K562 (cell line): ENCODE results near the gene ZBTB20. TPM values are rescaled to one million over a fixed set of nuclear protein-coding genes. Genes with fewer than 3 reads are reported as not detected.

Source experiments
- ATAC-seq: fragments of 200-7000 bp; cut with Tn5 transposase; 3 replicates; pipeline ENCODE4 v1.9.1; 2020; ENCODE audit warnings: moderate library complexity
- BruUV-seq: library from RNA; stranded (reverse); fragments of 400-500 nt; replicated peaks from 2 replicates; lab custom pipeline; 2021; lab: Mats Ljungman, UMichigan
- CTCF ChIA-PET: fragments of 300-600 bp; formaldehyde crosslinking; extraction: SDS; loops from one replicate; lab custom pipeline; 2021; ENCODE audit warnings: low intra/inter-chr PET ratio; lab: Yijun Ruan, JAX
- POLR2A ChIA-PET: fragments of 300-600, 350-650 bp; sonication (Branson Sonifier 250); formaldehyde crosslinking; extraction: SDS; loops from one replicate; lab custom pipeline; 2021; ENCODE audit warnings: antibody characterized with exemption, inconsistent platforms; lab: Yijun Ruan, JAX
- DNase-seq, 4 experiments: peaks; one replicate each; pipeline versions ENCODE4 v3.0.0 to v3.0.0-alpha.2; 2011 to 2018; ENCODE audit warnings: low spot score in 3 of 4, mixed read lengths in 3 of 4; ENCODE audit errors: extremely low read depth in 1 of 4
- FAIRE-seq: peaks from 2 replicates; lab custom pipeline; 2011; peaks lifted over from hg19 to GRCh38; lab: Jason Lieb, UNC
- H2AFZ ChIP-seq: 2 replicates; pipeline ENCODE4 v1.6.0; 2011; ENCODE audit warnings: low read depth, low read length, control low read depth, inconsistent platforms
- H3K27ac ChIP-seq: fragments of 200-600 bp; 3 replicates; pipeline ENCODE4 v1.8.0; 2011; ENCODE audit warnings: low read depth, mild to moderate bottlenecking, control low read depth, inconsistent platforms, low read length, moderate library complexity, mixed read lengths; ENCODE audit errors: extremely low read depth
- H3K27me3 ChIP-seq, 2 experiments: fragments of 300-600 bp in 1 of 2; 2 replicates in 1 of 2; 3 replicates in 1 of 2; pipeline versions ENCODE4 v1.6.0 to v1.8.0; 2011; ENCODE audit warnings: inconsistent platforms in 2 of 2, low read length in 2 of 2, mild to moderate bottlenecking in 1 of 2, mixed read lengths in 1 of 2, moderate library complexity in 1 of 2; ENCODE audit not compliant: control insufficient read depth in 2 of 2, insufficient read depth in 2 of 2
- H3K36me3 ChIP-seq: fragments of 300-600 bp; 3 replicates; pipeline ENCODE4 v1.8.0; 2011; ENCODE audit warnings: mild to moderate bottlenecking, low read length, inconsistent platforms; ENCODE audit not compliant: control insufficient read depth, insufficient read depth
- H3K4me1 ChIP-seq, 2 experiments: fragments of 200-600 bp in 1 of 2; replicated peaks in 1 of 2; 2 replicates in 1 of 2; 3 replicates in 1 of 2; pipeline versions ENCODE4 v1.5.1 to v1.8.0; 2011; ENCODE audit warnings: inconsistent platforms in 2 of 2, low read length in 2 of 2, mild to moderate bottlenecking in 1 of 2, mixed read lengths in 1 of 2, moderate library complexity in 1 of 2; ENCODE audit not compliant: control insufficient read depth in 2 of 2, insufficient read depth in 2 of 2
- H3K4me2 ChIP-seq: 2 replicates; pipeline ENCODE4 v1.6.1; 2011; ENCODE audit warnings: low read length, control low read depth, inconsistent platforms, mixed read lengths; ENCODE audit not compliant: insufficient read depth
- H3K4me3 ChIP-seq: fragments of 200-600 bp; sonication (generic), shearing (Covaris generic); 2 replicates; pipeline ENCODE4 v1.5.1; 2016; ENCODE audit warnings: control low read depth, inconsistent platforms
- H3K79me2 ChIP-seq: fragments of 200-600 bp; 3 replicates; pipeline ENCODE4 v1.8.0; 2011; ENCODE audit warnings: low read length, inconsistent platforms; ENCODE audit not compliant: control insufficient read depth, insufficient read depth
- H3K9ac ChIP-seq, 2 experiments: 2 replicates each; pipeline versions ENCODE4 v1.6.0 to v1.6.1; 2011; ENCODE audit warnings: low read depth in 2 of 2, low read length in 2 of 2, control low read depth in 1 of 2, inconsistent platforms in 1 of 2, mild to moderate bottlenecking in 1 of 2, mixed read lengths in 1 of 2; ENCODE audit not compliant: insufficient read depth in 1 of 2
- H3K9me1 ChIP-seq: one replicate; pipeline ENCODE4 v1.6.0; 2011; ENCODE audit warnings: inconsistent platforms, mild to moderate bottlenecking, low read length, moderate library complexity; ENCODE audit not compliant: control insufficient read depth, insufficient read depth
- H3K9me3 ChIP-seq: replicated peaks from 2 replicates; pipeline ENCODE4 v1.5.1; 2011; ENCODE audit warnings: low read depth, low read length, inconsistent platforms; ENCODE audit not compliant: control insufficient read depth, insufficient read depth
- H4K20me1 ChIP-seq: replicated peaks from 2 replicates; pipeline ENCODE4 v1.6.1; 2011; ENCODE audit warnings: low read length, inconsistent platforms, mixed read lengths; ENCODE audit not compliant: control insufficient read depth, insufficient read depth
- CBX1 ChIP-seq: sonication (generic); IDR thresholded peaks from 2 replicates; pipeline ENCODE4 v1.6.1; 2016; ENCODE audit warnings: antibody characterized with exemption, low read depth, mild to moderate bottlenecking
- ELF1 ChIP-seq: fragments of 200-800 bp; sonication (Bioruptor generic); IDR thresholded peaks from 2 replicates; pipeline ENCODE4 v1.6.1; 2016; ENCODE audit warnings: missing genetic modification characterization, missing compliant biosample characterization
- KAT7 ChIP-seq: sonication (generic); formaldehyde crosslinking; IDR thresholded peaks from 2 replicates; pipeline ENCODE4 v1.8.0; 2022; ENCODE audit warnings: missing genetic modification reagents, mild to moderate bottlenecking, borderline replicate concordance
- MAFG ChIP-seq: fragments of 450-650 bp; conservative IDR thresholded peaks from 2 replicates; pipeline ENCODE4 v1.6.1; 2016; ENCODE audit warnings: missing genetic modification characterization, missing compliant biosample characterization
- NCOA1 ChIP-seq: fragments of 450-650 bp; IDR thresholded peaks from 2 replicates; pipeline ENCODE4 v1.6.1; 2016; ENCODE audit warnings: low read depth
- SAFB ChIP-seq: fragments of 200-400 bp; formaldehyde crosslinking; IDR thresholded peaks from 2 replicates; pipeline ENCODE4 v1.6.1; 2017; ENCODE audit warnings: low read depth, low read length, borderline replicate concordance
- TAF15 ChIP-seq: fragments of 200-400 bp; formaldehyde crosslinking; IDR thresholded peaks from 2 replicates; pipeline ENCODE4 v1.6.1; 2017; ENCODE audit warnings: mild to moderate bottlenecking, low read depth, low read length, moderate library complexity
- THAP12 ChIP-seq: fragments of 250-450 bp; sonication (Bioruptor Pico); IDR thresholded peaks from 2 replicates; pipeline ENCODE4 v1.9.0; 2021; ENCODE audit warnings: mild to moderate bottlenecking, inconsistent platforms
- ZNF212 ChIP-seq: fragments of 450-650 bp; formaldehyde crosslinking; IDR thresholded peaks from 2 replicates; pipeline ENCODE4 v1.4.0; 2020; ENCODE audit warnings: mild to moderate bottlenecking
- ZNF780A ChIP-seq: fragments of 250-450 bp; sonication (Bioruptor Pico); IDR thresholded peaks from 2 replicates; pipeline ENCODE4 v1.5.0; 2021; ENCODE audit warnings: mild to moderate bottlenecking
- WGBS: fragments of 100-300 bp; shearing (Covaris generic); methylation state at CpG from one replicate; pipeline ENCODE4 v1.1.6; 2016; ENCODE audit warnings: low coverage, mixed read lengths; ENCODE audit not compliant: insufficient coverage; ENCODE audit errors: missing lambda C conversion rate; 5-methylcytosine and 5-hydroxymethylcytosine counted together
- in situ Hi-C: fragments of 300-500 bp; cut with MboI; formaldehyde crosslinking; loops from 4 replicates; pipeline ENCODE4 v1.15.0; 2018; ENCODE audit warnings: inconsistent platforms, mixed read lengths
- intact Hi-C: fragments of 100-400 bp; cut with micrococcal nuclease; formaldehyde crosslinking; loops from 2 replicates; pipeline ENCODE4 v1.14.2; 2022
- polyA plus RNA-seq, 8 experiments: library from polyadenylated mRNA; depleted of rRNA in 4 of 8; stranded (reverse) in 5 of 8; unstranded in 3 of 8; fragments of >200 nt; fragmentation: Nextera tagmentation in 2 of 8; fragmentation: Illumina TruSeq in 1 of 8; extraction: Ambion mirVana in 2 of 8; extraction: Trizol in 1 of 8; gene quantifications; 2 replicates each; pipeline versions ENCODE4 v1.2.1 to v1.2.3, GENCODE V29; 2011 to 2014; ENCODE audit warnings: inconsistent platforms in 1 of 8, missing spikeins in 1 of 8
- total RNA-seq, 7 experiments: library from RNA; depleted of rRNA in 6 of 7; stranded (reverse); fragments of >200 nt in 6 of 7; fragmentation: Illumina TruSeq in 2 of 7; extraction: Trizol in 2 of 7; gene quantifications; 2 replicates each; pipeline versions ENCODE4 v1.2.1 to v1.2.3, GENCODE V29; 2011 to 2021; ENCODE audit warnings: low replicate concordance in 1 of 7
- TF ChIP-seq, protein P1 (sequence below): fragments of 450-650 bp; IDR thresholded peaks from 2 replicates; pipeline ENCODE4 v1.6.1; 2014; ENCODE audit warnings: low read depth, mild to moderate bottlenecking, moderate library complexity, borderline replicate concordance
- TF ChIP-seq, protein P2 (sequence below): fragments of 450-650 bp; IDR thresholded peaks from 2 replicates; pipeline ENCODE4 v1.6.1; 2016; ENCODE audit warnings: missing biosample characterization, missing genetic modification characterization
- TF ChIP-seq, protein P3 (sequence below): sonication (generic); formaldehyde crosslinking; IDR thresholded peaks from 2 replicates; pipeline ENCODE4 v1.8.0; 2022; ENCODE audit warnings: mild to moderate bottlenecking, missing genetic modification reagents
- TF ChIP-seq, protein P4 (sequence below): fragments of 450-650 bp; conservative IDR thresholded peaks from 2 replicates; pipeline ENCODE4 v1.6.1; 2016; ENCODE audit warnings: missing genetic modification characterization, low read depth, mild to moderate bottlenecking, missing compliant biosample characterization, moderate library complexity

Gene ZBTB20
- total and polyA plus RNA-seq, 9 of the 15 experiments (the other 6 are each of a cell fraction or from before 2014, with no cell fraction given), result 0.17 to 1.7 (median 0.45) TPM

- Histone ChIP-seq H2AFZ (no peak overlapping the region), H3K9ac (no peak overlapping the region), H3K4me3 (no peak overlapping the region), H4K20me1 (no peaks in the 10 kb centered on the region), H3K79me2 (no peaks in the 10 kb centered on the region), H3K4me1 (no peaks in the 10 kb centered on the region), H3K27me3 (no peaks in the 10 kb centered on the region), H3K9me1 (no peaks in the 10 kb centered on the region), H3K9me3 (no peaks in the 10 kb centered on the region), H3K27ac (no peak overlapping the region), H3K4me2 (no peak overlapping the region), H3K36me3 (no peaks in the 10 kb centered on the region)
- FAIRE-seq, result no peak
- no peak for DNase-seq
- CTCF ChIA-PET, result no interaction called here
- ATAC-seq, result no peak
- POLR2A ChIA-PET, result no interaction called here
- in situ Hi-C loops (no loop called here), intact Hi-C loops (loop anchor here (10.0 kb wide), 1 partner anchor 262 kb away; no protein-coding TSS in a partner anchor)
- no TSS peak for BruUV-seq
- WGBS, result 17% methylated on average over 2 of the region's 2 CpGs
- TF ChIP-seq KAT7 (CRISPR knock-in tag) (no peak), ELF1 (tag) (no peak), TAF15 (no peak), ZNF780A (CRISPR knock-in tag) (no peak), MAFG (no peak), THAP12 (CRISPR knock-in tag) (no peak), NCOA1 (no peak), CBX1 (no peak), ZNF212 (CRISPR knock-in tag) (no peak), SAFB (no peak)
- TF ChIP-seq, protein P1, sequence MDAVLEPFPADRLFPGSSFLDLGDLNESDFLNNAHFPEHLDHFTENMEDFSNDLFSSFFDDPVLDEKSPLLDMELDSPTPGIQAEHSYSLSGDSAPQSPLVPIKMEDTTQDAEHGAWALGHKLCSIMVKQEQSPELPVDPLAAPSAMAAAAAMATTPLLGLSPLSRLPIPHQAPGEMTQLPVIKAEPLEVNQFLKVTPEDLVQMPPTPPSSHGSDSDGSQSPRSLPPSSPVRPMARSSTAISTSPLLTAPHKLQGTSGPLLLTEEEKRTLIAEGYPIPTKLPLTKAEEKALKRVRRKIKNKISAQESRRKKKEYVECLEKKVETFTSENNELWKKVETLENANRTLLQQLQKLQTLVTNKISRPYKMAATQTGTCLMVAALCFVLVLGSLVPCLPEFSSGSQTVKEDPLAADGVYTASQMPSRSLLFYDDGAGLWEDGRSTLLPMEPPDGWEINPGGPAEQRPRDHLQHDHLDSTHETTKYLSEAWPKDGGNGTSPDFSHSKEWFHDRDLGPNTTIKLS, result no peak
- TF ChIP-seq, protein P2, sequence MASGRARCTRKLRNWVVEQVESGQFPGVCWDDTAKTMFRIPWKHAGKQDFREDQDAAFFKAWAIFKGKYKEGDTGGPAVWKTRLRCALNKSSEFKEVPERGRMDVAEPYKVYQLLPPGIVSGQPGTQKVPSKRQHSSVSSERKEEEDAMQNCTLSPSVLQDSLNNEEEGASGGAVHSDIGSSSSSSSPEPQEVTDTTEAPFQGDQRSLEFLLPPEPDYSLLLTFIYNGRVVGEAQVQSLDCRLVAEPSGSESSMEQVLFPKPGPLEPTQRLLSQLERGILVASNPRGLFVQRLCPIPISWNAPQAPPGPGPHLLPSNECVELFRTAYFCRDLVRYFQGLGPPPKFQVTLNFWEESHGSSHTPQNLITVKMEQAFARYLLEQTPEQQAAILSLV (tag), result no peak
- TF ChIP-seq, protein P3, sequence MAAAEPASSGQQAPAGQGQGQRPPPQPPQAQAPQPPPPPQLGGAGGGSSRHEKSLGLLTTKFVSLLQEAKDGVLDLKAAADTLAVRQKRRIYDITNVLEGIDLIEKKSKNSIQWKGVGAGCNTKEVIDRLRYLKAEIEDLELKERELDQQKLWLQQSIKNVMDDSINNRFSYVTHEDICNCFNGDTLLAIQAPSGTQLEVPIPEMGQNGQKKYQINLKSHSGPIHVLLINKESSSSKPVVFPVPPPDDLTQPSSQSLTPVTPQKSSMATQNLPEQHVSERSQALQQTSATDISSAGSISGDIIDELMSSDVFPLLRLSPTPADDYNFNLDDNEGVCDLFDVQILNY (CRISPR knock-in tag), result no peak
- TF ChIP-seq, protein P4, sequence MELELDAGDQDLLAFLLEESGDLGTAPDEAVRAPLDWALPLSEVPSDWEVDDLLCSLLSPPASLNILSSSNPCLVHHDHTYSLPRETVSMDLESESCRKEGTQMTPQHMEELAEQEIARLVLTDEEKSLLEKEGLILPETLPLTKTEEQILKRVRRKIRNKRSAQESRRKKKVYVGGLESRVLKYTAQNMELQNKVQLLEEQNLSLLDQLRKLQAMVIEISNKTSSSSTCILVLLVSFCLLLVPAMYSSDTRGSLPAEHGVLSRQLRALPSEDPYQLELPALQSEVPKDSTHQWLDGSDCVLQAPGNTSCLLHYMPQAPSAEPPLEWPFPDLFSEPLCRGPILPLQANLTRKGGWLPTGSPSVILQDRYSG, result no peak
These were observed 60.7 kb downstream of the ZBTB20 start for GRCh38 chr3:115086344-115086743.
